ENCODE data around the gene OTOA. TPM values are rescaled to one million over a fixed set of nuclear protein-coding genes. Genes with fewer than 3 reads are reported as not detected.
"Not testable (repeated sequence)": the region's sequence is repeated elsewhere in the genome, so short reads cannot be mapped to it uniquely, and the experiment has no call there.

Gene OTOA
- total RNA-seq, 1 experiment from 2014 or later: 0.11 TPM

GRCh38 chr16:21628772-21629171, 35.0 kb upstream of the OTOA start:
- Histone ChIP-seq H3K14ac (ENCODE audit: insufficient read depth, low read length) (no peak overlapping the region), H3K18ac (ENCODE audit: insufficient read length, low read depth, low read length) (no peak overlapping the region), H2AFZ (ENCODE audit: low read length) (no peak overlapping the region), H3K4me2 (ENCODE audit: insufficient read depth, insufficient read length, low read length) (no peak overlapping the region), H4K8ac (replicated peaks; ENCODE audit: insufficient read length, low read depth, low read length) (no peak overlapping the region), H2BK15ac (ENCODE audit: low read depth, low read length) (no peak overlapping the region), H4K20me1 (ENCODE audit: control insufficient read depth, insufficient read depth, insufficient read length) (no peaks in the 10 kb centered on the region), H3K79me2 (ENCODE audit: insufficient read depth, low read length) (no peaks in the 10 kb centered on the region; the same call in 1 of the 2 replicates), H4K91ac (ENCODE audit: insufficient read length, low read depth, low read length) (no peak overlapping the region), H3T11ph (ENCODE audit: low read length) (no peak overlapping the region), H2BK12ac (ENCODE audit: insufficient read length, low read depth, low read length) (no peak overlapping the region), H3K27ac (ENCODE audit: insufficient read length, low read depth, low read length) (no peak overlapping the region), H2BK120ac (ENCODE audit: low read depth, low read length, poor library complexity, severe bottlenecking) (no peak overlapping the region), H2BK5ac (ENCODE audit: insufficient read length, low read length) (no peak overlapping the region), H3K27me3 (ENCODE audit: insufficient read depth, low read length) (no peaks in the 10 kb centered on the region), H2BK20ac (ENCODE audit: low read depth, low read length, poor library complexity, severe bottlenecking) (no peak overlapping the region), H3K4me1 (ENCODE audit: insufficient read depth, low read length) (no peaks in the 10 kb centered on the region), H3K23me2 (ENCODE audit: insufficient read length, low read depth, low read length, poor library complexity, severe bottlenecking) (no peaks in the 10 kb centered on the region), H3K4ac (ENCODE audit: low read depth, low read length) (no peak overlapping the region), H3K9ac (ENCODE audit: extremely low read depth, insufficient read length, low read length) (no peak overlapping the region), H2AK5ac (ENCODE audit: insufficient read length, low read length) (no peak overlapping the region), H3K23ac (ENCODE audit: insufficient read length, low read depth, low read length) (no peak overlapping the region), H4K5ac (ENCODE audit: insufficient read length, low read depth, low read length) (no peak overlapping the region), H3K9me3 (ENCODE audit: control insufficient read depth, low read depth, low read length) (no peaks in the 10 kb centered on the region), H3K56ac (ENCODE audit: insufficient read length, low read depth, low read length) (no peak overlapping the region), H3K79me1 (ENCODE audit: insufficient read depth, low read depth, low read length, poor library complexity, severe bottlenecking) (no peaks in the 10 kb centered on the region)
- no peak overlapping the region for H3K4me3 Mint-ChIP-seq
- TF ChIP-seq, protein P1, sequence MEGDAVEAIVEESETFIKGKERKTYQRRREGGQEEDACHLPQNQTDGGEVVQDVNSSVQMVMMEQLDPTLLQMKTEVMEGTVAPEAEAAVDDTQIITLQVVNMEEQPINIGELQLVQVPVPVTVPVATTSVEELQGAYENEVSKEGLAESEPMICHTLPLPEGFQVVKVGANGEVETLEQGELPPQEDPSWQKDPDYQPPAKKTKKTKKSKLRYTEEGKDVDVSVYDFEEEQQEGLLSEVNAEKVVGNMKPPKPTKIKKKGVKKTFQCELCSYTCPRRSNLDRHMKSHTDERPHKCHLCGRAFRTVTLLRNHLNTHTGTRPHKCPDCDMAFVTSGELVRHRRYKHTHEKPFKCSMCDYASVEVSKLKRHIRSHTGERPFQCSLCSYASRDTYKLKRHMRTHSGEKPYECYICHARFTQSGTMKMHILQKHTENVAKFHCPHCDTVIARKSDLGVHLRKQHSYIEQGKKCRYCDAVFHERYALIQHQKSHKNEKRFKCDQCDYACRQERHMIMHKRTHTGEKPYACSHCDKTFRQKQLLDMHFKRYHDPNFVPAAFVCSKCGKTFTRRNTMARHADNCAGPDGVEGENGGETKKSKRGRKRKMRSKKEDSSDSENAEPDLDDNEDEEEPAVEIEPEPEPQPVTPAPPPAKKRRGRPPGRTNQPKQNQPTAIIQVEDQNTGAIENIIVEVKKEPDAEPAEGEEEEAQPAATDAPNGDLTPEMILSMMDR (conservative IDR thresholded peaks at IDR 0.05): no peak
- WGBS (ENCODE audit: extremely low coverage, insufficient read length, low lambda C conversion rate): no CpG with 5 or more reads among the region's 5 CpGs
- H3K36me3 Mint-ChIP-seq (ENCODE audit: insufficient read depth in 1 of 3, low read depth in 3 of 3): peaks cover 59 to 65% (median 61%) of the 10 kb centered on the region in 3 experiments
- DNase-seq: no peak
- peak overlapping the region in 1 of 3 experiments; percentile 84; a peak in 1 of 7 replicates for H3K27ac Mint-ChIP-seq
- H3K9me3 Mint-ChIP-seq: peaks cover 16 to 18% of the 10 kb centered on the region in 2 experiments; a peak in 4 of 5 replicates
- H3K4me1 Mint-ChIP-seq: peaks cover under 1 to 11% of the 10 kb centered on the region in 2 experiments; a peak in 1 of 4 replicates
- H3K27me3 Mint-ChIP-seq (ENCODE audit: low read depth): no peaks in the 10 kb centered on the region

- H3K23ac ChIP-seq (ENCODE audit: insufficient read length, low read depth, low read length); H3K27me3 Mint-ChIP-seq (ENCODE audit: low read depth); H3K4me3 Mint-ChIP-seq; H4K91ac ChIP-seq (ENCODE audit: insufficient read length, low read depth, low read length); H3K4ac ChIP-seq (ENCODE audit: low read depth, low read length); H2BK20ac ChIP-seq (ENCODE audit: low read depth, low read length, poor library complexity, severe bottlenecking); H4K20me1 ChIP-seq (ENCODE audit: control insufficient read depth, insufficient read depth, insufficient read length); H2AFZ ChIP-seq (ENCODE audit: low read length); H3K14ac ChIP-seq (ENCODE audit: insufficient read depth, low read length); H3K4me1 ChIP-seq (ENCODE audit: insufficient read depth, low read length); H3K27me3 ChIP-seq (ENCODE audit: insufficient read depth, low read length); H3K18ac ChIP-seq (ENCODE audit: insufficient read length, low read depth, low read length); DNase-seq; H4K8ac ChIP-seq (replicated peaks; ENCODE audit: insufficient read length, low read depth, low read length); H2BK120ac ChIP-seq (ENCODE audit: low read depth, low read length, poor library complexity, severe bottlenecking); H2BK5ac ChIP-seq (ENCODE audit: insufficient read length, low read length); H2BK12ac ChIP-seq (ENCODE audit: insufficient read length, low read depth, low read length); H2AK5ac ChIP-seq (ENCODE audit: insufficient read length, low read length); H3K9ac ChIP-seq (ENCODE audit: extremely low read depth, insufficient read length, low read length); H3K56ac ChIP-seq (ENCODE audit: insufficient read length, low read depth, low read length); H3K79me2 ChIP-seq (ENCODE audit: insufficient read depth, low read length); H3K4me2 ChIP-seq (ENCODE audit: insufficient read depth, insufficient read length, low read length); H3K9me3 ChIP-seq (ENCODE audit: control insufficient read depth, low read depth, low read length); H3K27ac ChIP-seq (ENCODE audit: insufficient read length, low read depth, low read length); H4K5ac ChIP-seq (ENCODE audit: insufficient read length, low read depth, low read length); H3T11ph ChIP-seq (ENCODE audit: low read length); H3K23me2 ChIP-seq (ENCODE audit: insufficient read length, low read depth, low read length, poor library complexity, severe bottlenecking); H2BK15ac ChIP-seq (ENCODE audit: low read depth, low read length); H3K79me1 ChIP-seq (ENCODE audit: insufficient read depth, low read depth, low read length, poor library complexity, severe bottlenecking): not testable (repeated sequence)
- Mint-ChIP-seq H3K36me3 (ENCODE audit: insufficient read depth in 1 of 3, low read depth in 3 of 3) (peaks cover 50 to 65% (median 51%) of the 10 kb centered on the region in 3 experiments), H3K9me3 (peaks cover 16 to 18% of the 10 kb centered on the region in 2 experiments; a peak in 4 of 5 replicates), H3K4me1 (peaks cover 8 to 20% of the 10 kb centered on the region in 2 experiments; a peak in 3 of 4 replicates), H3K27ac (peak overlapping the region in 1 of 3 experiments; percentile 84; a peak in 1 of 7 replicates)
- WGBS (ENCODE audit: extremely low coverage, insufficient read length, low lambda C conversion rate): no CpG with 5 or more reads among the region's 37 CpGs
These were observed 33.9 kb upstream of the OTOA start for GRCh38 chr16:21629616-21630539.

Data from H9 (cell line).